Measurements from ENCODE around the gene CLIP3. TPM values are rescaled to one million over a fixed set of nuclear protein-coding genes. Genes with fewer than 3 reads are reported as not detected.
A peak's percentile ranks its signal among the peaks of the same experiment; 100 is the strongest.

Gene CLIP3
- total RNA-seq, 3 donors from 2014 or later: 7.5 to 13.4 (median 7.6) TPM

- no peaks in the 10 kb centered on the region for H3K4me1 ChIP-seq
- TF ChIP-seq POLR2A (IDR thresholded peaks at IDR 0.05) (no peak), CTCF (IDR thresholded peaks at IDR 0.05) (no peak), POLR2AphosphoS5 (IDR thresholded peaks at IDR 0.05) (no peak)
- no peak for DNase-seq (ENCODE audit: low spot score in 2 of 2)
- no peaks in the 10 kb centered on the region for H3K9me3 ChIP-seq
- H3K36me3 ChIP-seq: no peaks in the 10 kb centered on the region
- H3K4me3 ChIP-seq: no peak overlapping the region
- H3K27ac ChIP-seq: no peak overlapping the region
- no peaks in the 10 kb centered on the region for H3K27me3 ChIP-seq
- intact Hi-C loops (cut with DNase I; ENCODE audit: low total_unique reads): no loop called here
Measured at GRCh38 chr19:36061367-36061766, 28.7 kb upstream of the CLIP3 start.

GRCh38 chr19:36060430-36060829, 27.8 kb upstream of the CLIP3 start:
- intact Hi-C loops (cut with DNase I; ENCODE audit: low total_unique reads): no loop called here
- H3K9me3 ChIP-seq: no peaks in the 10 kb centered on the region
- H3K27me3 ChIP-seq: no peaks in the 10 kb centered on the region
- no peak overlapping the region for H3K27ac ChIP-seq
- no peaks in the 10 kb centered on the region for H3K36me3 ChIP-seq
- H3K4me1 ChIP-seq: peaks cover 3 to 4% of the 10 kb centered on the region in 2 donors
- TF ChIP-seq CTCF (IDR thresholded peaks at IDR 0.05) (peak in 2 of 3 donors; percentile 34 to 52), POLR2A (IDR thresholded peaks at IDR 0.05) (no peak), POLR2AphosphoS5 (IDR thresholded peaks at IDR 0.05) (no peak)
- no peak overlapping the region for H3K4me3 ChIP-seq
- no peak for DNase-seq (ENCODE audit: low spot score in 2 of 2)

- Histone ChIP-seq H3K27ac (no peak overlapping the region), H3K4me1 (peaks cover 8 to 9% of the 10 kb centered on the region in 2 donors), H3K27me3 (no peaks in the 10 kb centered on the region), H3K9me3 (no peaks in the 10 kb centered on the region), H3K4me3 (no peak overlapping the region), H3K36me3 (no peaks in the 10 kb centered on the region)
- intact Hi-C loops (cut with DNase I; ENCODE audit: low total_unique reads): no loop called here
- TF ChIP-seq POLR2A (IDR thresholded peaks at IDR 0.05): no peak
- DNase-seq (ENCODE audit: low spot score in 2 of 2): no peak
Measured at GRCh38 chr19:36059180-36059910, 26.7 kb upstream of the CLIP3 start.

GRCh38 chr19:36058481-36059179, 26.0 kb upstream of the CLIP3 start:
- intact Hi-C loops (cut with DNase I; ENCODE audit: low total_unique reads): no loop called here
- Histone ChIP-seq H3K4me1 (peaks cover 8 to 9% of the 10 kb centered on the region in 2 donors), H3K27ac (no peak overlapping the region), H3K4me3 (no peak overlapping the region), H3K9me3 (no peaks in the 10 kb centered on the region), H3K27me3 (no peaks in the 10 kb centered on the region), H3K36me3 (no peaks in the 10 kb centered on the region)
- TF ChIP-seq CTCF (IDR thresholded peaks at IDR 0.05) (no peak), POLR2AphosphoS5 (IDR thresholded peaks at IDR 0.05) (no peak), POLR2A (IDR thresholded peaks at IDR 0.05) (no peak)
- no peak for DNase-seq (ENCODE audit: low spot score in 2 of 2)

GRCh38 chr19:36054733-36055686, 22.3 kb upstream of the CLIP3 start, which contains the start of gene WDR62:
Gene WDR62, plus strand, starts transcription at chr19:36054897. Its CDS starts 75 bp downstream, at chr19:36054972.
- H3K9me3 ChIP-seq: no peaks in the 10 kb centered on the region
- peak; percentile 93 to 94 for DNase-seq (ENCODE audit: low spot score in 2 of 2)
- H3K27me3 ChIP-seq: no peaks in the 10 kb centered on the region
- TF ChIP-seq CTCF (IDR thresholded peaks at IDR 0.05) (no peak), POLR2A (IDR thresholded peaks at IDR 0.05) (no peak)
- H3K4me3 ChIP-seq: peak within 1 kb of the TSS; percentile 52 to 78 (median 62)
- no peaks in the 10 kb centered on the region for H3K36me3 ChIP-seq
- peaks cover 8 to 9% of the 10 kb centered on the region in 2 donors for H3K4me1 ChIP-seq
- peak within 1 kb of the TSS; percentile 95 to 96 for H3K27ac ChIP-seq
- intact Hi-C loops (cut with DNase I; ENCODE audit: low total_unique reads): no loop called here

Measured in breast epithelium (tissue), 4 donors.